B cell (primary cell): Measurements from ENCODE around the gene SLC35G6. TPM values are rescaled to one million over a fixed set of nuclear protein-coding genes. Genes with fewer than 3 reads are reported as not detected.
A peak's percentile ranks its signal among the peaks of the same experiment; 100 is the strongest.

ENCODE experiments used
- ATAC-seq: fragments of 200-7000 bp; cut with Tn5 transposase; one replicate; pipeline ENCODE4 v1.10.0; 2021; ENCODE audit warnings: low read depth, mild to moderate bottlenecking, moderate number of reproducible peaks, moderate library complexity
- CTCF ChIA-PET: fragments of 350-600 bp; sonication (Branson Sonifier 250); formaldehyde crosslinking; loops from one replicate; lab custom pipeline; 2021; ENCODE audit warnings: antibody characterized with exemption, inconsistent platforms; lab: Charles Lee
- POLR2A ChIA-PET: fragments of 350-600 bp; sonication (Branson Sonifier 250); formaldehyde crosslinking; loops from one replicate; lab custom pipeline; 2021; ENCODE audit warnings: antibody characterized with exemption; lab: Charles Lee
- DNase-seq: peaks from one replicate; pipeline ENCODE4 v3.0.0; 2013
- H2AFZ ChIP-seq: 2 replicates; pipeline ENCODE4 v1.6.1; 2012; ENCODE audit warnings: mild to moderate bottlenecking, low read depth, low read length; ENCODE audit not compliant: insufficient read depth, poor library complexity, severe bottlenecking
- H3K27ac ChIP-seq, 2 donors: 1 replicate in 1 of 2; 2 replicates in 1 of 2; pipeline ENCODE4 v1.5.1; 2012 to 2013; ENCODE audit warnings: low read length in 2 of 2, mild to moderate bottlenecking in 2 of 2, moderate library complexity in 1 of 2
- H3K27me3 ChIP-seq, 4 experiments: fragments of 200-600 bp in 1 of 4; sonication (generic) in 1 of 4; replicated peaks in 1 of 4; 1 replicate in 2 of 4; 2 replicates in 2 of 4; pipeline versions ENCODE4 v1.6.1 to v1.7.0; 2013 to 2016; ENCODE audit warnings: low read length in 3 of 4, mild to moderate bottlenecking in 2 of 4, mixed read lengths in 1 of 4, moderate library complexity in 1 of 4; ENCODE audit not compliant: insufficient read depth in 4 of 4, control insufficient read depth in 3 of 4; ENCODE audit errors: control extremely low read depth in 1 of 4
- H3K36me3 ChIP-seq, 2 experiments: replicated peaks in 1 of 2; 1 replicate in 1 of 2; 2 replicates in 1 of 2; pipeline versions ENCODE4 v1.6.1 to v1.7.1; 2013; ENCODE audit warnings: low read length in 1 of 2; ENCODE audit not compliant: insufficient read depth in 2 of 2, control insufficient read depth in 1 of 2; ENCODE audit errors: control extremely low read depth in 1 of 2, extremely low read depth in 1 of 2
- H3K4me1 ChIP-seq, 2 donors: fragments of 200-600 bp in 1 of 2; sonication (generic) in 1 of 2; 1 replicate in 1 of 2; 2 replicates in 1 of 2; pipeline versions ENCODE4 v1.5.1 to v1.6.1; 2013 to 2017; ENCODE audit warnings: low read length in 2 of 2; ENCODE audit not compliant: control insufficient read depth in 2 of 2, insufficient read depth in 2 of 2
- H3K4me2 ChIP-seq: replicated peaks from 2 replicates; pipeline ENCODE3; 2012; ENCODE audit warnings: mild to moderate bottlenecking, low read depth, low read length; ENCODE audit not compliant: poor library complexity, severe bottlenecking
- H3K4me3 ChIP-seq, 5 experiments: fragments of 200-600 bp in 1 of 5; sonication (generic) in 1 of 5; 1 replicate in 3 of 5; 2 replicates in 2 of 5; pipeline versions ENCODE4 v1.5.1 to v1.7.0; 2011 to 2016; ENCODE audit warnings: low read length in 4 of 5, mild to moderate bottlenecking in 4 of 5, low read depth in 2 of 5, control low read depth in 1 of 5, moderate library complexity in 1 of 5; ENCODE audit not compliant: insufficient read depth in 1 of 5; ENCODE audit errors: control extremely low read depth in 1 of 5, extremely low read depth in 1 of 5
- H3K79me2 ChIP-seq: fragments of 200-600 bp; sonication (generic); one replicate; pipeline ENCODE4 v1.6.0; 2016; ENCODE audit warnings: low read length; ENCODE audit not compliant: control insufficient read depth, insufficient read depth
- H3K9ac ChIP-seq: fragments of 200-600 bp; sonication (generic); 2 replicates; pipeline ENCODE4 v1.6.1; 2017; ENCODE audit warnings: mild to moderate bottlenecking, low read length, moderate library complexity
- H3K9me3 ChIP-seq, 3 donors: one replicate each; pipeline versions ENCODE4 v1.6.1 to v1.7.1; 2013; ENCODE audit warnings: low read length in 2 of 3; ENCODE audit not compliant: control insufficient read depth in 2 of 3, insufficient read depth in 1 of 3; ENCODE audit errors: control extremely low read depth in 1 of 3
- H4K20me1 ChIP-seq: 2 replicates; pipeline ENCODE4 v1.6.0; 2012; ENCODE audit warnings: mild to moderate bottlenecking, low read length; ENCODE audit not compliant: insufficient read depth, control insufficient read depth, poor library complexity, severe bottlenecking
- H3K27ac Mint-ChIP-seq: one replicate; pipeline ENCODE4 v1.8.0; 2021; ENCODE audit warnings: mixed read lengths
- H3K27me3 Mint-ChIP-seq: one replicate; pipeline ENCODE4 v1.8.0; 2021; ENCODE audit warnings: mixed read lengths
- H3K4me1 Mint-ChIP-seq: one replicate; pipeline ENCODE4 v1.8.0; 2021; ENCODE audit warnings: mixed read lengths
- H3K4me3 Mint-ChIP-seq: one replicate; pipeline ENCODE4 v1.8.0; 2021; ENCODE audit warnings: mixed read lengths
- H3K9me3 Mint-ChIP-seq: one replicate; pipeline ENCODE4 v1.8.0; 2022; ENCODE audit warnings: mixed read lengths; ENCODE audit not compliant: insufficient read depth
- EZH2 ChIP-seq: IDR thresholded peaks from 2 replicates; pipeline ENCODE4 v1.6.1; 2012; ENCODE audit warnings: borderline replicate concordance, low read depth, mild to moderate bottlenecking, moderate library complexity, low read length; ENCODE audit not compliant: insufficient read depth, poor library complexity, severe bottlenecking
- WGBS: methylation state at CpG from one replicate; pipeline ENCODE4 v1.1.5; 2013; ENCODE audit warnings: missing lambda C conversion rate; ENCODE audit not compliant: insufficient coverage; 5-methylcytosine and 5-hydroxymethylcytosine counted together
- intact Hi-C: fragments of 100-400 bp; cut with micrococcal nuclease; formaldehyde crosslinking; loops from one replicate; pipeline ENCODE4 v1.10.0; 2022
- polyA plus RNA-seq: library from polyadenylated mRNA; depleted of rRNA; stranded (reverse); fragments of >200 nt; gene quantifications from 2 replicates; pipeline ENCODE4 v1.2.3, GENCODE V29; 2012
- total RNA-seq, 2 donors: library from RNA; stranded (reverse); fragments of 120-200 nt in 1 of 2; gene quantifications; 1 replicate in 1 of 2; 2 replicates in 1 of 2; pipeline versions ENCODE4 v1.2.3 to v1.2.4, GENCODE V29; 2013 to 2022
- TF ChIP-seq, protein P1 (sequence below): fragments of 200-600 bp; IDR thresholded peaks from one replicate; pipeline ENCODE4 v1.8.0; 2022; ENCODE audit warnings: antibody characterized with exemption, mild to moderate bottlenecking

Gene SLC35G6
- total and polyA plus RNA-seq, 2 donors (not counting 1 experiment from before 2014, with no cell fraction given): 0.04 to 0.30 TPM

DNA sequence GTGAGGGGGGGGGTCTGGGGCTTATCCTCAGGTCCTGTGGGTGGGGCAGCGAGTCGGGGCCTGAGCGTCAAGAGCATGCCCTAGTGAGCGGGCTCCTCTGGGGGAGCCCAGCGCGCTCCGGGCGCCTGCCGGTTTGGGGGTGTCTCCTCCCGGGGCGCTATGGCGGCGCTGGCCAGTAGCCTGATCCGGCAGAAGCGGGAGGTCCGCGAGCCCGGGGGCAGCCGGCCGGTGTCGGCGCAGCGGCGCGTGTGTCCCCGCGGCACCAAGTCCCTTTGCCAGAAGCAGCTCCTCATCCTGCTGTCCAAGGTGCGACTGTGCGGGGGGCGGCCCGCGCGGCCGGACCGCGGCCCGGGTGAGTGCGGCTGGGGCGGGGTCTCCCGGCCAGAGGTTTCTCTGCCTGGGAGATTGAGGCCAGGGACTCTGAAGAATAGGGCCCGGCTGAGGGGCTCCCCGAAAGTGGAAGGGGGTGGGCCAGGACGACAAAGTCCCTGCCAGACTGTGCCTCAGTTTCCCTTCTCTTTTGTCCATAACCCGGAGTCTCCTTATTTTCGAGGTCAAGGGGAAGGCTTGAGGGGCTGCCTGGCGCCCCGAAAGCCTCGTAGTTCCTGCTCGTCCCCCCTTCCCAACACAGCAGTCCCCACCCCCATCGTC lies 41.7 kb upstream of the SLC35G6 start, which contains the start of gene FGF11:
Gene FGF11, plus strand, starts transcription at position 51 of the 651 bp plus-strand sequence. Its CDS starts 109 bp downstream, at position 160.
- H3K27me3 Mint-ChIP-seq: peaks cover 58% of the 10 kb centered on the region
- peaks cover 0 to 34% (median 0%) of the 10 kb centered on the region in 3 donors for H3K9me3 ChIP-seq
- H3K4me1 ChIP-seq: peaks cover 53 to 54% of the 10 kb centered on the region in 2 donors
- H3K36me3 ChIP-seq: no peaks in the 10 kb centered on the region
- TF ChIP-seq EZH2: peak; percentile 70
- TF ChIP-seq, protein P1, sequence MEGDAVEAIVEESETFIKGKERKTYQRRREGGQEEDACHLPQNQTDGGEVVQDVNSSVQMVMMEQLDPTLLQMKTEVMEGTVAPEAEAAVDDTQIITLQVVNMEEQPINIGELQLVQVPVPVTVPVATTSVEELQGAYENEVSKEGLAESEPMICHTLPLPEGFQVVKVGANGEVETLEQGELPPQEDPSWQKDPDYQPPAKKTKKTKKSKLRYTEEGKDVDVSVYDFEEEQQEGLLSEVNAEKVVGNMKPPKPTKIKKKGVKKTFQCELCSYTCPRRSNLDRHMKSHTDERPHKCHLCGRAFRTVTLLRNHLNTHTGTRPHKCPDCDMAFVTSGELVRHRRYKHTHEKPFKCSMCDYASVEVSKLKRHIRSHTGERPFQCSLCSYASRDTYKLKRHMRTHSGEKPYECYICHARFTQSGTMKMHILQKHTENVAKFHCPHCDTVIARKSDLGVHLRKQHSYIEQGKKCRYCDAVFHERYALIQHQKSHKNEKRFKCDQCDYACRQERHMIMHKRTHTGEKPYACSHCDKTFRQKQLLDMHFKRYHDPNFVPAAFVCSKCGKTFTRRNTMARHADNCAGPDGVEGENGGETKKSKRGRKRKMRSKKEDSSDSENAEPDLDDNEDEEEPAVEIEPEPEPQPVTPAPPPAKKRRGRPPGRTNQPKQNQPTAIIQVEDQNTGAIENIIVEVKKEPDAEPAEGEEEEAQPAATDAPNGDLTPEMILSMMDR: no peak
- H3K79me2 ChIP-seq: peaks cover 27% of the 10 kb centered on the region
- no peaks in the 10 kb centered on the region for H3K9me3 Mint-ChIP-seq
- H3K4me3 Mint-ChIP-seq: peak within 1 kb of the TSS; percentile 84
- ChIA-PET POLR2A (interaction anchor here (0.7 to 1.8 kb wide), 2 partner anchors 45 to 360 kb away, joined by 4 to 8 read pairs; partner anchors contain the start of gene POLR2A), CTCF (interaction anchor here (1.1 to 3.6 kb wide), 6 partner anchors 15 to 550 kb away, joined by 3 to 15 read pairs (median 3); partner anchors contain the start of genes SENP3 and TP53)
- no peak within 1 kb of the TSS for H3K27ac ChIP-seq
- intact Hi-C loops: loop anchor here (5.0 kb wide), 2 partner anchors 402 to 1952 kb away; partner anchors contain the start of genes DERL2, MIS12 and SLC16A13
- H3K9ac ChIP-seq: peak within 1 kb of the TSS; percentile 53
- H3K4me3 ChIP-seq: peak within 1 kb of the TSS; percentile 11 to 54 (median 33)
- peak within 1 kb of the TSS; percentile 93 for H3K4me2 ChIP-seq
- ATAC-seq (no peak), DNase-seq (peak; percentile 44)
- peak within 1 kb of the TSS; percentile 65 for H3K27ac Mint-ChIP-seq
- H3K27me3 ChIP-seq: peaks cover 0 to 66% (median 40%) of the 10 kb centered on the region in 4 experiments
- H3K4me1 Mint-ChIP-seq: peaks cover 49% of the 10 kb centered on the region
- peak within 1 kb of the TSS; percentile 35 for H2AFZ ChIP-seq
- 4% methylated on average over 48 of the region's 50 CpGs for WGBS
- H4K20me1 ChIP-seq: peaks cover 49% of the 10 kb centered on the region
